GM12865 (cell line): ENCODE results near the gene ZYG11B.
"Not testable (repeated sequence)": the region's sequence is repeated elsewhere in the genome, so short reads cannot be mapped to it uniquely, and the experiment has no call there.

Experiments used
- DNase-seq: peaks from one replicate; pipeline ENCODE4 v3.0.0; 2010; ENCODE audit warnings: low read depth
- H3K4me3 ChIP-seq: 2 replicates; pipeline ENCODE4 v1.5.1; 2011; ENCODE audit warnings: mild to moderate bottlenecking, low read depth, low read length, control low read depth
- CTCF ChIP-seq: IDR thresholded peaks from 2 replicates; pipeline ENCODE4 v1.5.1; 2011; ENCODE audit warnings: low read length, control low read depth, low read depth, inconsistent platforms; ENCODE audit not compliant: insufficient read depth; ENCODE audit errors: missing control alignments

ZYG11B gene

GRCh38 chr1:52834798-52835197 lies 108.5 kb downstream of the ZYG11B start:
- H3K4me3 ChIP-seq = no peak overlapping the region
- TF ChIP-seq CTCF = no peak
- DNase-seq = no peak

- TF ChIP-seq CTCF = no peak
- no peak for DNase-seq
- H3K4me3 ChIP-seq = no peak overlapping the region
Measured at GRCh38 chr1:52836035-52836434, 109.8 kb downstream of the ZYG11B start.

- not testable (repeated sequence) for DNase-seq, H3K4me3 ChIP-seq
Measured at GRCh38 chr1:52839175-52839574, 112.9 kb downstream of the ZYG11B start.

GRCh38 chr1:52842643-52843310 lies 116.5 kb downstream of the ZYG11B start, which contains the start of gene ZYG11A:
Gene ZYG11A, plus strand, starts transcription at chr1:52842760. Its CDS starts 124 bp downstream, at chr1:52842884.
- H3K4me3 ChIP-seq = peak within 1 kb of the TSS; percentile 66
- TF ChIP-seq CTCF = peak; percentile 39
- DNase-seq = peak; percentile 96

GRCh38 chr1:52845119-52845518 lies 118.9 kb downstream of the ZYG11B start:
- H3K4me3 ChIP-seq = peak overlapping the region; percentile 66
- DNase-seq = not testable (repeated sequence)

- no peak overlapping the region for H3K4me3 ChIP-seq
- no peak for TF ChIP-seq CTCF
- DNase-seq = no peak
Measured at GRCh38 chr1:52848423-52848822, 122.2 kb downstream of the ZYG11B start.

DNA sequence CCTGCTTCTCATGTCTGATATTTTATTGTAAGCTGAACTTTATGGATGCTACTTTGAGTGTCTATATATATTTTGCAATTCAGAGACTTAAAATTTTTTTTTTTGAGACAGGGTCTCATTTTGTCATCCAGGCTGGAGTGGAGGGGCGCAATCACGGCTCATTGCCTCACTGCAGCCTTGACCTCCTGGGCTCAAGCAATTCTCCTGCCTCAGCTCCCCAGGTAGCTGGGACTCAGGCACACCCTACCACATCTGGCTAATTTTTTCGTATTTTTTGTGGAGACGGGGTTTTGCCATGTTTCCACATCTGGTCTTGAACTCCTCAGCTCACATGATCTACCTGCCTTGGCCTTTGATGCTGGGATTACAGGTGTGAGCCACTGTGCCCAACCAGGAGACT lies 124.7 kb downstream of the ZYG11B start:
- no peak overlapping the region for H3K4me3 ChIP-seq
- TF ChIP-seq CTCF = no peak
- no peak for DNase-seq

DNA sequence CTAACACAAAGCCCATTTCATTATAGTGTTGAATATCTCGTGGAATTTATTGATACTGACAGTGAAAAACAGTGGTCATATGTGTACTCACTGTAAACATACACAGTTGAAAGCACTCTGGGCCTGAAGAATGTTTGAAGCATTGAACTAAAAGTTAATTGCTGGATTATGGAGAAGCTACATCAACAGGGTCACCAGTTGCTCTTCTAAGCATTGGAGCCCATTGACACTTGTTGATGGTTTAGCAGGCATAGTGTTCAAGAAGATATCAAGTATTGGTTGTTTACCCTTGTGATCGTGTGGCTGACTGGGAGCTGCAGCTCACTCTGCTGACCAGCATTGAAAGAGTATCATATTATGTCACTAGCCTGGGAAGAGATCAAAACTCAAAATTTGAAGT lies 126.6 kb downstream of the ZYG11B start:
- TF ChIP-seq CTCF = no peak
- no peak for DNase-seq

More for the DNA sequence above, 126.6 kb downstream of the ZYG11B start:
- no peak overlapping the region for H3K4me3 ChIP-seq
